GM18909 (cell line): ENCODE measurements around the gene ADORA2A.

Source experiments
- ATAC-seq: cut with Tn5 transposase; IDR thresholded peaks from one replicate; pipeline ENCODE4 v1.9.1; 2021; ENCODE audit warnings: mild to moderate bottlenecking; ENCODE audit not compliant: unreplicated experiment, poor library complexity

The ADORA2A gene

GRCh38 chr22:24416611-24417010, 10.8 kb upstream of the ADORA2A start:
- no peak for ATAC-seq

DNA sequence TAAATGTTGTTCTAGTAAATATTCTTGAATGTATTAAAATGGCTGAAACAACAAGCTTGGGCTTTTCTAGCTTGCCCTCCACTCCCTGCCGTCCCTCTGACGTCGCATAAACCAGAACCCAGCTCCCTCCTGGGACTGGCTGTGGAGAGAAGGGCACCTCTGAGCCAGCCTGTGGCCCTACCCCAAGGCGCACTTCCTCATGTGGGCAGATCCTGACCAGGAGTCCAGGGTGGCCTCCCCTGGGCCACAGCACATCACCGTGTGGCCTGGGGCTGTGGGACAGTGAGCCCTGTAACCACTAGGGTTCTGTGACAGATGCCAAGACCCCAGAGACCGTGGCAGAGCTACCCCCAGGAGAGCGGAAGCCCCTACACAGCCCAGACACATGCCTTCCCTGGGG, 10.2 kb upstream of the ADORA2A start:
- no peak for ATAC-seq

DNA sequence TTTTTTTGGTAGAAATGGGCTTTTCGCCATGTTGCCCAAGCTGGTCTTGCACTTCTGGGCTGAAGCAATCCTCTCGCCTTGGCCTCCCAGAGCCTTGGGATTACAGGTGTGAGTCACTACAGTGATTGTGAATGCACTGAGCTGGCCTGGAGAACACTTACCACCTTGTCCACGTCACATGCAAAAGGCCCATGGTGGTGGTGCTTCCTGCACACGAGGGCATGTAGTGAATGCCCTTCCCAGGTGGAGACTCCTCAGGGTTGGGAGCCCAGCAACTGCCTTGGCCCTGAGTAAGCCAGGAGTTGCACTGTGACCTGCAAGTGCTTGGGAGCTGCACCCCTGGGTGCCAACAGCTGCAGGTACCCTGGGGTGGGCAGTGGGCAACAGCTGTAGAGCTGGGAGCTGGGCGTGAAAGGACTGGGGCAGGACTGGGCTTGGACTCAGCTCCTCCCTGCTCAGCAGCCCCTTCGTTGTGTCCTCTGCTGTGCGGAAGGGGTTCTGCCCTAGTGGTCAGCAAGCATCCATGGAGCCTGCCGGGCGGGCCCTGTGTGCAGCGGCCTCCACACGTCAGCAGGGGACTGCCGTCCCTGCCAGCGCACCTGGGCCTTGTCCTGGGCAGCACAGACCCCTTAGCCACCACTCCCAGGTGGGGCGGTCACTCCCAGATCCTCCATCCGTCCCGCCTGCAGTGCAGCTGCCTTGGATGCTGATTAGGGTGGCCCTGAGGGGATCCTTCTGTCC, 9.3 kb upstream of the ADORA2A start:
- ATAC-seq = no peak

- ATAC-seq = no peak
These were observed 8.5 kb upstream of the ADORA2A start for GRCh38 chr22:24418786-24419474.

- ATAC-seq = no peak
These were observed 7.9 kb upstream of the ADORA2A start for GRCh38 chr22:24419475-24419850.

DNA sequence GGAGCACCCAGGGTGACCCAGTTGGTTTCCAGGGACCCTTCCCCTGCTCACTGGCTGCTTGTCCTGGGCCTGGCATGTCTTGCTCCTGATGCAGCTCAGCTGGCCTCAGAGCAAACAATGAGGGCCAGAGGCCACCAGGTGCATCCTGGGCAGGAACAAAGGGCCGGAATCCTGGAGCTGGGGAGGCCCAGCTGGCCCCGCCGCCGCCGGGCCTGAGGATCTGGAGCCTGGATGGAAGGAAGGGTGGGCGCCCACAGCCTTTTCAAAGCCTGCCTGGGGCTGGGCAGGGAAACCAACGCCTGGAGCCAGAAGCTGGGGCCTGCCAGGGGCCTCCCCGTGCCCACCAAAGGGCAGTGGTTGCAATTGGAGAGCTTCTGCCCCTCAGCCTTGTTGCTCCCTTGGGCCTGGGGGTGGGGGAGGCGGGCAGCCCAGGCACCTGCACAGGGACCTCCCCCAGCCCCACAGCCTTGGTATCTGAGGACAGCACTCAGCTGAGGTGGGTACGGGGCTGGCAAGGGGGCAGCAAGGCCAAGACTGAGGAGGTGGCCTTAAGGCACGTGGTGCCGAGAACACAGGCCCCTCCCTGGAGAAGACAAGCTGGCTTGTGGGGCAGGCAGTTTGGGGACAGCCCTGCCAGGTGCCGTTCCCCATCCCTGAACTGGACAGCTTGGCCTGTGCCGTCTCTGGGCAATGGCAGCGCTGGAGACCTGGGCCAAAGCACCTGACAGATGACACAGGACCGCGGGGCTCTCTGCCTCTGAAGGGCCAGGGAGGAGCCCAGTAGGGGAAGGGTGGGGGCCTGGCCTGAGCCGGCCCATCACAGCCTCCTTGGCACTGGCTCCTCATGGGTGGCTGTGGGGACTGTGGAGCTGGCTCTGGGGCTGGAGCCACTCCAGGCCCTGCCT, 7.1 kb upstream of the ADORA2A start:
- no peak for ATAC-seq

DNA sequence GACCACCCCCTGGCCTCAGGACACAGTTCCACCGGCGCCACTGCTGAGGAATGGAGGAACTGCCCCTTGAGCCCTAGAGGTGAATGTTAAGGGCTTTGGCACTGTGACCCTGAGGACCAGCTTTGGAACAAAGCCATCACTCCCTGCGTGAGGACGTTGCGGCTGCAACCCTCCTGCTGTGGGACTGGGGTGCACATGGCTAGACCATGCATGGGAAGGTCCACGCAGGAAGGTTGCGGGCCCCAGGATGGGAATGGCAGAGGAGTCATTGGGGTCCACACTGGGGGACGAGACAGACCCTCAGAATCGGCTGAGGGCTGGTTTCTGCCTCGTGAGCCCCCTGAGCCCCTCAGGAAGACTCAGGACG, 6.4 kb upstream of the ADORA2A start:
- no peak for ATAC-seq

DNA sequence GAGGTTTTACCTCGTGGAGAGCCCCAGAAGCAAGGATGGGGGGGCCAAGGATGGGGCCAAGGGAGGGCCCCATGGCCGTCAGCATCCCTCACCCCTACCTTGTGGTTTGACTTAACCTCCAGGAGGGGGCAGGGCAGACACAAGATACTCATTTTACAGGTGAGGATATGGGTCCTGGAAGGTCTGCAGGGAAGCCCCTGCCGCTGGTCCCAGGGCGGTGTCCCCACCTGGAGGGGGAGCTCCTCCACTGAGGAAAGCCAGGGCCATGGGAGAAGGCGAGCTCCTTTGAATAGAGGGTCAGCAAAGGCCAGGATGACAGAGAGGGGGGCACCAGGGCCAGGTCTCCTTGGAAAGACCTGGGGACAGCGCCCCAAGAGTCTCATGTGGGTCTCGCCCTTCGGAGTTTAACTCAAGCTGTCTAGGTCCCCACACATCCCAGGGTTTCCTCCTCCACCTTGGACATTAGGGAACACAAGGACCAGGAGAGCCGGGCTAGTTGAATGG, 5.9 kb upstream of the ADORA2A start:
- no peak for ATAC-seq

- ATAC-seq = no peak
These were observed 5.2 kb upstream of the ADORA2A start for GRCh38 chr22:24422102-24422665.

DNA sequence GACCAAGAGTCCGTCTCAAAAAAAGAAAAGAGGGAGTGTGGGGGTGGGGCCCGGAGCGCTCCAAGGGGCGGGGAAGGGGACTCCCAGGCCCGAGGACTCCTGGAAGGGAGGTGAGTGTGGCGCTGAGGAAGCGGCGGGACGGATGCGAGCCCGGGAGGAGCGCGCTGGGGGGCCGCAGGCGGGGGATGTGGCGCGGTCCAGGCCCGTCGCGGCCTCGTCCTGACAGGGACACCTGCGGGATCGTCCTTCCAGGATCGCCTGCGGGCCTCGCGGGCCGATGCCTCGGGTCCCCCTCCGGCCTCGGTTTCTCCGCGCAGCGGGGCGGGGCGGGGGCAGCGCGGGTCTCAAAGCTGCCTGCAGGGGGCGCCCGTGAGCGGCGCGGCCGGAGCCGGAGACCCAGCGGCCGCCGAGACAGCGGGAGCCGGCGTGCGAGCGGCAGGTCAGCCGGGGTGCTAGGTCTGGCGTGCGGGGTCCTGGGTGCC, 3.8 kb upstream of the ADORA2A start:
- no peak for ATAC-seq

DNA sequence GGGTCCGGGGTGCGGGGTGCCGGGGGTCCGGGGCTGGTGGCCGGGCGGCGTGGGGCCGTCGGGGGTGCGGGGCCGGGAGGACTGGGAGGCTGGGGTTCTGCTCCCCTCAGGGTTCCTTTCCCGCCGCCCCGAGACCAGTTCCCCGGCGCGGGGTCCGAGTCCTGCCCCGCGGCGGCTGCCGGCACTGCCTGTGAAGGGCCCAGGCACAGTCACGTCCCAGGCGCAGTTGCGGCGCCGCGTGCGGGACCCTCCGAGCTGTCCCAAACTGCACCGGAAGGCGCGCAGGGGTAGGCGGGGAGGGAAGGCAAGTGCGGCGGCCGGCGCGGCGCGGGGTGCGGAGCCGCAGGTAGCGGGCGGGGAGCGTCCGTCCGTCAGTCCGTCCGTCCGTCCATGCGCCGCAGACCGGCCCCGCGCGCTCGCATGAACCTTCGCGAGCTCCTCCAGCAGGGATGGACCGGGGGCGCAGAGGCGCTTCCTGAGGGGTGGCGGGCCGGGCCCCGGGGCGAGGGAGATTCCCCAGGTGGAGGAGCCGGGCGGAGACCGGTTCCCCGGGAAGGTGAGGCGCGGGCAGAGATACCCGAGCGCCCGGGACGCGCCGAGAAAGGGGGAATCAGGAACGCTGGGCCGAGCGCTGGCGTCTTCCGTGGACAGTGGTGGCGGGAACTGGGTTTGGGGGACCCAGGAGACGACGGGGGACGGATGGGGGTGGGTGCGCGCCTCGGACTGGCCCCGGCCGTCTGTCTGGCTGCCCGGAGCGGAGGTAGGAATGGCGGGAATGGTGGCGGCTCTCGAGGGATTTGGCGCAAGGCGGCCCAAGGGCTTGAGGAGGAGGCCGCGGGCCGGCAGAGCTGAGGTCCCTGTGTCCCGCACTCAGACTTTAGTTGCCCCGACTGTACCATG, 3.1 kb upstream of the ADORA2A start:
- ATAC-seq = no peak

DNA sequence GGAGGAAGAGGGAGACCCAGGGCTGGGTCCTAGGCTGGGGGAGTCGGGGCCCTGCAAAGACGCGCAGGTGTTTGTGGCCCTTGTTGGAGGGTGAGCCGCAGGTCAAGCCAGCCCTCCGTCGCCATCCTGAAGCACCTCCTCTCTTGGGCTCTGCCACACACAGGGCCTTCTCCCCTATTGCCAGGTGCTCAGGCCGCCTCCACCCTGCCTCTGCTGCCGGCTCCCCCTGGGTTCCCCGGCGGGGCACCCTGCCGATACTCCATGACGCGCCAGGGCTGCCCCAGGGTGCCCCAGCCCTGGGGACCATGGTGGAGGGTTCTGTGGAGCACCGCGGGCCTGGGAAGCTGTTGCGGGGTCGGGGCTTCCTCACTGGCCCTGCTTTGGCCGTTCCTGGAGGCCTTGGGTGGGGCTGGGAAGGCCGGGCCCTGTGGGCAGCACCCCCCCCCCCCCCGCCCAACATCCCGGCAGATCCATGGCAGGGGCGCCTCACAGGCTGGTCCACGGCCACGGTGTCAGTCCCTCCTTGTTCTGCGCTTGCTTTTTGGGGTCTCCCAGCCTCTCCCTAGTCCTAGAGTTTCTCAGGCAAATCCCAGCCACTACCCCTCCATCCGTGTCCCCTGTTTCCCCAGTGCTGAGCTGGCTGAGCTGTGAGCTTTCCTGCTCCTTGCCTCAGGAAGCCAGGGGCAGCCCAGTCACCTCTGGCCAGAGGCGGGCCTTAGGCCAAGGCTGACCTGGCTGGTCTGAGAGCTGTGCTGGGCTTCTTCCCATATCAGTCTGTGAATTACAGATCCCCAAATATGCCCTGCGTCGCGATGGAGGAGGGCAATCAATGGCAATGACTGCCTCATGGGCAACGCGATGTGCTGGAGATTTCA, 2.3 kb upstream of the ADORA2A start:
- ATAC-seq = no peak

- ATAC-seq = no peak
These were observed 963 bp upstream of the ADORA2A start for GRCh38 chr22:24426436-24426835.

GRCh38 chr22:24426851-24427499, 424 bp upstream of the ADORA2A start:
- no peak for ATAC-seq

DNA sequence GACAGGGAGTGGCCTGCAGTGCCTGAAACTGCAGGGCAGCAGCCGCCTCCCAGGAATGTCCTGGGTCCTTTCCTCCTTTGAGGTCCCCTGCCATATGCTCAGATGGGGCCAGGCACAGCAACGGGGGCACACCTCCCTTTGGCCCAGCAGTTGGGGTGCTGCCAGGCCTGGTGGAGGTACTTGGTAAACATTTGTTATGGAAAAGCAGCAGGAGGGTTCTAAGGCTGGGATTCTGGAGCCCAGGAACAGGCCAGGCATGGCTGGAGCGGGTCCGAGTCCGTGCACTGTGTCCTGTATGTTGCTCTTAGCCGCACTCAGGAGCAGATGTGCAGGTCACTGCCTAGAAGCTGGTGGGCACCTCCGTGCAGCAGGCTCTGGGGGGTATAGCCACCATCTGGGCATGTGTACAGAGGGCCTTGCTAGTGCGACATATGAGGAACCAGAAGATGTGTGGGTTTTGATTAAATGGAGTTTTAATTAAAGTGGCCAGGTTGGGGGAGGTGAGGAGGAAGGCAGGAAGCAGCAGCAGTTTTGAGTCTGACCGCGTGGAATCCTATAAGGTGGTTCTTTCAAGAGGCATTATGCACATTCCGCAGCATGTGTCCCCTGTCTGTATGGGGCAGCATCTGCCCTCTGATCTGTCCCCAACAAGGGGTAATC, 1.5 kb downstream of the ADORA2A start:
- no peak for ATAC-seq

DNA sequence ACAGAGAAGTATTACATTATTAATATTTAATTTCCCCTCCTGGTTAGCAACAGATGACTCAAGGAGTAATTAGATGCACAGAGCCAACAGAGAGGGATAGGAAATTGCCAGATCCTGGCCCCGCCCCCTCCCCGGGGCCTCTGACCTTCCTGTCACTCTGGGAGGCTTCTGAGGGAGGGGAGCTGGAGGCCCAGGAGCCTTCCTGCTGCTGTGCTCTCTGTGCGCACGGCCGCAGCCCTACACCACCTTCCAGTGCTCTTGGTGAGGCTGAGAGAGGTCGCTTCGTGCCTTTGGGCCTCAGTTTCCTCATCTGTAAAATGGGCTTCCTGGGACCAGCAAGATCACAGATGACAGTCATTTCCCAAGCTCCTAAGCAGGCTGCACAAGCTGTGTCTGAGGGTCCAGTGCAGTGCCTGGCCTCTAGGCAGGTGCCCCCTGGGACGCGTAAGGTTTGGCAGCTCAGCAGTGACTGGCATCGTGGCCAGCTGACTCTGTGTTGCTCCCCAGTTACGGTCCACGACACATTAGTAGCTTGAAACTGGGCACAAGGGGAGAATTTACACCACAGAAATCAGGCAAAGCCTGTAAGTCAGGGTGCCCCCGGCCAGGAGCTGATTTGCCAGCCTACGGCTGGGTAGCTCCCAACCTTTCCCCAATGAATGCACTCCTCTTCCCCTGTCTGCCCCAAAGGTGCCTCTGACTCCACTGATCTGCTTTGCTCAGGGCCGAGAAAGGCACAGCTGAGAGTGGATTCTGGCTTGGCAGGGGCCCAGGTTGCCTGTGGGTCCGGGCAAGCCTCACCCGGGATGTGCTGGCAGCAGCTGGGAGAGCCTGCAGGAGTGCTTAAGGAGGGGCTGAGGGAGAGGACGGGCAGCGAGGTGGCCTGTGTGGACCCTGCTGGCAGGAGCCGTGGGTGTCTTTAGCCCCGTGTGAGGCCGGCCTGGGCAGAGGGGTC, 2.3 kb downstream of the ADORA2A start:
- ATAC-seq = no peak
